ENCODE data around the gene FOXQ1. TPM values are rescaled to one million over a fixed set of nuclear protein-coding genes. Genes with fewer than 3 reads are reported as not detected.

The FOXQ1 gene
- total and polyA plus RNA-seq, 4 donors: 0.28 to 1.1 TPM; not detected in 2

DNA sequence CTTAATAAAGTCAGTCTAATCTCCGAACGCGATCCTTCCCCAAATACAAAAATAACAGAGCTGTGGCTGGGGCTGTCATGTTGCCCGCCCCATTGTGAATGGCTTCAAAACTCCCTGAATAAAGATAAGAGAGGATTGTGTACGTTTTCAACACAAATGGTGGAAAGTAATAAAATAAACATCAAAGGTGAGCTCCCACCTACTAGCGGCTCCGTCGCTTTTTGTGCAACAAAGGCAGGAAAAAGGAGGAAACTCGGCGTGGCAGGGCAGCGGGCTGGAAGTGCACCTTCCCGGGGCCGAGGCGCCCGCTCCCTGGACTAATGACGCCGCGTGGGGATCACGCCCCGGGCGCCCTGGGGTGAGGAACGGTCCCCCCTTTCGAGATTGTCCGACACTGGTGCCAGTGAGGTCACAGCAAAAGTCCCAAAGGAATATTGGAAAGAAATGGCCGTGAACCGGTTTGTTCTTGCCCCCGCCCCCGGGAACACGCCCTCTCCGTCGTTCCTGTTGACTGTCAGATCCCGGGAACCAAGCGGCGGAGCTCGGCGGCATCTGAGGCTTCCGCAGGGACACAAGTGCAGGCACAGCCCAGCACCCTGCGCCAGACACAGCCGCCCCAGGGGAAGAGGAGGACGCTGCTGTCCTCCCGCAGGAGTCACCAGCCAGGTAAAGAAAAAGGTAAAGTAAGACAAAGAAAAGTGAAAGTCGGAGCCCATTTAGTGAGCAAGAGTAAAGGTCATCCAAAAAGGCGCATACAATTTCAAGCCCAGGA lies 1.1 kb upstream of the FOXQ1 start:
- peak; percentile 63 for DNase-seq (ENCODE audit: low spot score)
- 3% methylated on average over 43 of the region's 43 CpGs for WGBS
- Histone ChIP-seq H3K27me3 (ENCODE audit: control insufficient read depth in 4 of 4, insufficient read depth in 4 of 4, low read length in 3 of 4) (peaks cover 0 to 3% (median 1%) of the 10 kb centered on the region in 4 donors), H3K36me3 (ENCODE audit: control insufficient read depth in 4 of 4, insufficient read depth in 3 of 4, low read depth in 1 of 4, low read length in 3 of 4) (no peaks in the 10 kb centered on the region), H3K4me3 (ENCODE audit: low read depth in 1 of 3, low read length in 3 of 3) (peak overlapping the region; percentile 54 to 78 (median 78)), H3K9me3 (ENCODE audit: control insufficient read depth in 4 of 4, low read length in 3 of 4) (peaks cover 0 to 3% (median 0%) of the 10 kb centered on the region in 4 donors), H3K9ac (ENCODE audit: low read depth in 1 of 2, low read length in 2 of 2) (peak overlapping the region; percentile 11 to 67), H3K4me1 (ENCODE audit: control insufficient read depth in 4 of 4, insufficient read depth in 4 of 4, low read length in 3 of 4) (peaks cover 15 to 33% (median 20%) of the 10 kb centered on the region in 4 donors), H3K27ac (ENCODE audit: low read depth in 1 of 2, low read length in 2 of 2) (peak overlapping the region; percentile 81 to 88)
- TF ChIP-seq RAD21 (IDR thresholded peaks at IDR 0.05) (peak in 1 of 2 donors; percentile 5), HNF4A (conservative IDR thresholded peaks at IDR 0.05) (peak in 1 of 2 donors; percentile 17), YY1 (IDR thresholded peaks at IDR 0.05) (peak; percentile 29), TAF1 (conservative IDR thresholded peaks at IDR 0.05) (peak; percentile 13), FOXA2 (IDR thresholded peaks at IDR 0.05) (no peak), RXRA (IDR thresholded peaks at IDR 0.05) (peak in 1 of 2 donors; percentile 8), GABPA (IDR thresholded peaks at IDR 0.05 in 1 of 2, conservative IDR thresholded peaks at IDR 0.05 in 1 of 2) (peak in 1 of 2 donors; percentile 11)
- TF ChIP-seq, protein P1, sequence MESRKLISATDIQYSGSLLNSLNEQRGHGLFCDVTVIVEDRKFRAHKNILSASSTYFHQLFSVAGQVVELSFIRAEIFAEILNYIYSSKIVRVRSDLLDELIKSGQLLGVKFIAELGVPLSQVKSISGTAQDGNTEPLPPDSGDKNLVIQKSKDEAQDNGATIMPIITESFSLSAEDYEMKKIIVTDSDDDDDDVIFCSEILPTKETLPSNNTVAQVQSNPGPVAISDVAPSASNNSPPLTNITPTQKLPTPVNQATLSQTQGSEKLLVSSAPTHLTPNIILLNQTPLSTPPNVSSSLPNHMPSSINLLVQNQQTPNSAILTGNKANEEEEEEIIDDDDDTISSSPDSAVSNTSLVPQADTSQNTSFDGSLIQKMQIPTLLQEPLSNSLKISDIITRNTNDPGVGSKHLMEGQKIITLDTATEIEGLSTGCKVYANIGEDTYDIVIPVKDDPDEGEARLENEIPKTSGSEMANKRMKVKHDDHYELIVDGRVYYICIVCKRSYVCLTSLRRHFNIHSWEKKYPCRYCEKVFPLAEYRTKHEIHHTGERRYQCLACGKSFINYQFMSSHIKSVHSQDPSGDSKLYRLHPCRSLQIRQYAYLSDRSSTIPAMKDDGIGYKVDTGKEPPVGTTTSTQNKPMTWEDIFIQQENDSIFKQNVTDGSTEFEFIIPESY (IDR thresholded peaks at IDR 0.05): no peak

DNA sequence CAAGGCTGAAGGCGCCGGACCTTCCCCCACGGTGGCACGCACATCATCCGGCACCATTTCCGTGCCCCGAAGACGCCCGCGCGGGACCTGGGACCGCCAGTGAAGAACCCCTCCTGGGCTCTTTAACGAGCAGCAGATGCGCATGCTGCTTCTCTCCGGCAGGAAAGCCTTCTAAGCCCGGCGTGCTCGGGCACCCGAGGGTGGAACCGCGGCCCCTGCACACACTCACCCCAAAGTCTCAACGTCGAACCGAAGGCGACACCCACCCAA lies 240 bp downstream of the FOXQ1 start:
- peaks cover 15 to 40% (median 24%) of the 10 kb centered on the region in 4 donors for H3K4me1 ChIP-seq (ENCODE audit: control insufficient read depth in 4 of 4, insufficient read depth in 4 of 4, low read length in 3 of 4)
- no peak for TF ChIP-seq TAF1 (conservative IDR thresholded peaks at IDR 0.05)
- TF ChIP-seq, protein P2, sequence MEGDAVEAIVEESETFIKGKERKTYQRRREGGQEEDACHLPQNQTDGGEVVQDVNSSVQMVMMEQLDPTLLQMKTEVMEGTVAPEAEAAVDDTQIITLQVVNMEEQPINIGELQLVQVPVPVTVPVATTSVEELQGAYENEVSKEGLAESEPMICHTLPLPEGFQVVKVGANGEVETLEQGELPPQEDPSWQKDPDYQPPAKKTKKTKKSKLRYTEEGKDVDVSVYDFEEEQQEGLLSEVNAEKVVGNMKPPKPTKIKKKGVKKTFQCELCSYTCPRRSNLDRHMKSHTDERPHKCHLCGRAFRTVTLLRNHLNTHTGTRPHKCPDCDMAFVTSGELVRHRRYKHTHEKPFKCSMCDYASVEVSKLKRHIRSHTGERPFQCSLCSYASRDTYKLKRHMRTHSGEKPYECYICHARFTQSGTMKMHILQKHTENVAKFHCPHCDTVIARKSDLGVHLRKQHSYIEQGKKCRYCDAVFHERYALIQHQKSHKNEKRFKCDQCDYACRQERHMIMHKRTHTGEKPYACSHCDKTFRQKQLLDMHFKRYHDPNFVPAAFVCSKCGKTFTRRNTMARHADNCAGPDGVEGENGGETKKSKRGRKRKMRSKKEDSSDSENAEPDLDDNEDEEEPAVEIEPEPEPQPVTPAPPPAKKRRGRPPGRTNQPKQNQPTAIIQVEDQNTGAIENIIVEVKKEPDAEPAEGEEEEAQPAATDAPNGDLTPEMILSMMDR (IDR thresholded peaks at IDR 0.05; ENCODE audit: low read depth, low read length, missing input control): no peak
- no peak for TF ChIP-seq NR2F2 (IDR thresholded peaks at IDR 0.05)
- TF ChIP-seq FOXA2 (IDR thresholded peaks at IDR 0.05): no peak
- no peak for TF ChIP-seq HNF4G (IDR thresholded peaks at IDR 0.05)
- no peak for TF ChIP-seq SP1 (IDR thresholded peaks at IDR 0.05)
- TF ChIP-seq, protein P3, sequence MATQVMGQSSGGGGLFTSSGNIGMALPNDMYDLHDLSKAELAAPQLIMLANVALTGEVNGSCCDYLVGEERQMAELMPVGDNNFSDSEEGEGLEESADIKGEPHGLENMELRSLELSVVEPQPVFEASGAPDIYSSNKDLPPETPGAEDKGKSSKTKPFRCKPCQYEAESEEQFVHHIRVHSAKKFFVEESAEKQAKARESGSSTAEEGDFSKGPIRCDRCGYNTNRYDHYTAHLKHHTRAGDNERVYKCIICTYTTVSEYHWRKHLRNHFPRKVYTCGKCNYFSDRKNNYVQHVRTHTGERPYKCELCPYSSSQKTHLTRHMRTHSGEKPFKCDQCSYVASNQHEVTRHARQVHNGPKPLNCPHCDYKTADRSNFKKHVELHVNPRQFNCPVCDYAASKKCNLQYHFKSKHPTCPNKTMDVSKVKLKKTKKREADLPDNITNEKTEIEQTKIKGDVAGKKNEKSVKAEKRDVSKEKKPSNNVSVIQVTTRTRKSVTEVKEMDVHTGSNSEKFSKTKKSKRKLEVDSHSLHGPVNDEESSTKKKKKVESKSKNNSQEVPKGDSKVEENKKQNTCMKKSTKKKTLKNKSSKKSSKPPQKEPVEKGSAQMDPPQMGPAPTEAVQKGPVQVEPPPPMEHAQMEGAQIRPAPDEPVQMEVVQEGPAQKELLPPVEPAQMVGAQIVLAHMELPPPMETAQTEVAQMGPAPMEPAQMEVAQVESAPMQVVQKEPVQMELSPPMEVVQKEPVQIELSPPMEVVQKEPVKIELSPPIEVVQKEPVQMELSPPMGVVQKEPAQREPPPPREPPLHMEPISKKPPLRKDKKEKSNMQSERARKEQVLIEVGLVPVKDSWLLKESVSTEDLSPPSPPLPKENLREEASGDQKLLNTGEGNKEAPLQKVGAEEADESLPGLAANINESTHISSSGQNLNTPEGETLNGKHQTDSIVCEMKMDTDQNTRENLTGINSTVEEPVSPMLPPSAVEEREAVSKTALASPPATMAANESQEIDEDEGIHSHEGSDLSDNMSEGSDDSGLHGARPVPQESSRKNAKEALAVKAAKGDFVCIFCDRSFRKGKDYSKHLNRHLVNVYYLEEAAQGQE (IDR thresholded peaks at IDR 0.05): no peak
- no peak for TF ChIP-seq YY1 (IDR thresholded peaks at IDR 0.05)
- TF ChIP-seq JUND (IDR thresholded peaks at IDR 0.05): no peak
- peaks cover 0 to 3% (median 1%) of the 10 kb centered on the region in 4 donors for H3K27me3 ChIP-seq (ENCODE audit: control insufficient read depth in 4 of 4, insufficient read depth in 4 of 4, low read length in 3 of 4)
- H3K4me3 ChIP-seq (ENCODE audit: low read depth in 1 of 3, low read length in 3 of 3): peak overlapping the region in 2 of 3 donors; percentile 37 to 54
- no peaks in the 10 kb centered on the region for H3K9me3 ChIP-seq (ENCODE audit: control insufficient read depth in 4 of 4, low read length in 3 of 4)
- no peak for DNase-seq (ENCODE audit: low spot score)
- H3K27ac ChIP-seq (ENCODE audit: low read depth in 1 of 2, low read length in 2 of 2): peak overlapping the region; percentile 81 to 88
- H3K36me3 ChIP-seq (ENCODE audit: control insufficient read depth in 4 of 4, insufficient read depth in 3 of 4, low read depth in 1 of 4, low read length in 3 of 4): no peaks in the 10 kb centered on the region
- WGBS: 2% methylated on average over 25 of the region's 25 CpGs
- no peak overlapping the region for H3K9ac ChIP-seq (ENCODE audit: low read depth in 1 of 2, low read length in 2 of 2)
